Measurements from ENCODE around the gene CHURC1. TPM values are rescaled to one million over a fixed set of nuclear protein-coding genes. Genes with fewer than 3 reads are reported as not detected.

Gene CHURC1
- total and polyA plus RNA-seq, 2 of the 8 experiments (the other 6 are each of a cell fraction or from before 2014, with no cell fraction given), result 50.2 to 59.3 TPM

DNA sequence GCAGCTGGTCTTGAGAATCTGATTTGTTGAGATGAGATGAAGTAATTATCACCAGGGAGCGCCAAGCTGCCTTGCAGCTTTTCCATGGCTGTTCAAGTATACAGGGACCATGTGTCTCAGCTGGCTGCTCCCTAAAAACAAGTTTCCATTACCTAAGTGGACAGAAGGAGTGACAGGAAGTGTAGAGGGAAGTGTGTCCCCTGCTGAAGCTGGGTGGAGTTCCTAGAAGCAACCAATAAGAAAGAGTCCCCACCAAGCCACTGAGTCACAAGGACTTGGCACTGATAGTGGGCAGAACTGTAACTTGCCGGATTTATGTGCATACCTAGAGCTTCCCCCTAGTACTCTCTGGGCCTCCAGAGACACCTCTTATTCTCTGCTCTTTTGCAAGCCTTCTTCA, 29.8 kb downstream of the CHURC1 start:
- Histone ChIP-seq H3K18ac (ENCODE audit: extremely low read depth, low read length) (no peak overlapping the region), H3K14ac (ENCODE audit: insufficient read length) (no peak overlapping the region), H3K23ac (ENCODE audit: insufficient read length) (no peak overlapping the region), H3K23me2 (ENCODE audit: low read depth, low read length) (no peaks in the 10 kb centered on the region), H2BK15ac (ENCODE audit: low read length) (no peak overlapping the region), H2BK12ac (ENCODE audit: low read depth, low read length) (no peak overlapping the region), H3K4me2 (ENCODE audit: insufficient read depth in 1 of 2, low read depth in 2 of 2, low read length in 2 of 2) (no peak overlapping the region), H3K27ac (ENCODE audit: low read depth, low read length) (no peak overlapping the region), H3K4ac (replicated peaks; ENCODE audit: insufficient read length, low read depth, low read length) (no peak overlapping the region), H2BK20ac (ENCODE audit: low read length) (no peak overlapping the region), H3K56ac (replicated peaks; ENCODE audit: insufficient read length, low read depth, low read length) (no peak overlapping the region), H2AK5ac (ENCODE audit: low read depth, low read length) (no peak overlapping the region), H3K27me3 (replicated peaks in 1 of 4; ENCODE audit: control insufficient read depth in 3 of 4, extremely low read depth in 1 of 4, insufficient read depth in 3 of 4, low read length in 3 of 4) (no peaks in the 10 kb centered on the region), H2BK120ac (replicated peaks; ENCODE audit: low read depth, low read length) (no peak overlapping the region), H3K4me3 (ENCODE audit: extremely low read depth in 1 of 4, insufficient read depth in 2 of 4, low read depth in 3 of 4, low read length in 4 of 4) (no peak overlapping the region), H4K91ac (replicated peaks; ENCODE audit: insufficient read length, low read length) (no peak overlapping the region), H3K79me1 (ENCODE audit: low read depth, low read length) (no peaks in the 10 kb centered on the region; the same call in 1 of the 2 replicates), H3K9me3 (ENCODE audit: insufficient read depth in 2 of 2, low read depth in 1 of 2, low read length in 1 of 2) (no peaks in the 10 kb centered on the region), H2AFZ (ENCODE audit: low read length) (no peak overlapping the region), H3K79me2 (ENCODE audit: control insufficient read depth in 1 of 2, insufficient read depth in 2 of 2, low read length in 2 of 2) (no peaks in the 10 kb centered on the region), H3K9ac (replicated peaks in 1 of 4; ENCODE audit: extremely low read depth in 1 of 4, low read depth in 3 of 4, low read length in 3 of 4) (no peak overlapping the region), H4K8ac (ENCODE audit: extremely low read depth, insufficient read depth, low read length) (no peak overlapping the region), H3K36me3 (ENCODE audit: control insufficient read depth in 2 of 4, insufficient read depth in 4 of 4, low read length in 3 of 4) (peaks cover 0 to 21% (median 6%) of the 10 kb centered on the region in 4 experiments; a peak in 4 of 8 replicates), H3K4me1 (replicated peaks in 1 of 4; ENCODE audit: control insufficient read depth in 3 of 4, insufficient read depth in 4 of 4, low read length in 3 of 4) (peaks cover 0 to 8% (median 2%) of the 10 kb centered on the region in 4 experiments; a peak in 4 of 7 replicates), H4K20me1 (replicated peaks in 1 of 2; ENCODE audit: control insufficient read depth in 1 of 2, insufficient read depth in 2 of 2, low read length in 2 of 2) (no peaks in the 10 kb centered on the region), H2BK5ac (ENCODE audit: low read depth, low read length) (no peak overlapping the region), H4K5ac (ENCODE audit: insufficient read length, low read depth, low read length) (no peak overlapping the region)
- no peak for FAIRE-seq
- 97% methylated on average over 2 of the region's 2 CpGs; no CpG with 5 or more reads in 1 of the 2 experiments for WGBS, 2 experiments (ENCODE audit: extremely low coverage in 1 of 2, insufficient coverage in 1 of 2, insufficient read length in 1 of 2, insufficient replicate concordance in 2 of 2, low coverage in 1 of 2, low lambda C conversion rate in 2 of 2, missing lambda C conversion rate in 1 of 2)
- no peak for DNase-seq (ENCODE audit: low read depth in 1 of 2, low spot score in 2 of 2)
- ChIA-PET CTCF (ENCODE audit: partially characterized antibody) (interaction anchor here (0.8 to 1.9 kb wide), 5 partner anchors 9 to 76 kb away, joined by 3 to 7 read pairs (median 4); partner anchors contain the start of gene CHURC1), POLR2A (ENCODE audit: partially characterized antibody) (interaction anchor here (0.6 to 2.2 kb wide), 6 partner anchors 7 to 76 kb away, joined by 3 to 6 read pairs (median 4); partner anchors contain the start of gene CHURC1)
- TF ChIP-seq POLR2AphosphoS5 (IDR thresholded peaks at IDR 0.05; ENCODE audit: low read depth, low read length), result no peak
- no peak for TF ChIP-seq NRF1 (IDR thresholded peaks at IDR 0.05; ENCODE audit: low read depth, low read length)
- TF ChIP-seq, protein P1, sequence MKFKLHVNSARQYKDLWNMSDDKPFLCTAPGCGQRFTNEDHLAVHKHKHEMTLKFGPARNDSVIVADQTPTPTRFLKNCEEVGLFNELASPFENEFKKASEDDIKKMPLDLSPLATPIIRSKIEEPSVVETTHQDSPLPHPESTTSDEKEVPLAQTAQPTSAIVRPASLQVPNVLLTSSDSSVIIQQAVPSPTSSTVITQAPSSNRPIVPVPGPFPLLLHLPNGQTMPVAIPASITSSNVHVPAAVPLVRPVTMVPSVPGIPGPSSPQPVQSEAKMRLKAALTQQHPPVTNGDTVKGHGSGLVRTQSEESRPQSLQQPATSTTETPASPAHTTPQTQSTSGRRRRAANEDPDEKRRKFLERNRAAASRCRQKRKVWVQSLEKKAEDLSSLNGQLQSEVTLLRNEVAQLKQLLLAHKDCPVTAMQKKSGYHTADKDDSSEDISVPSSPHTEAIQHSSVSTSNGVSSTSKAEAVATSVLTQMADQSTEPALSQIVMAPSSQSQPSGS (IDR thresholded peaks at IDR 0.05; ENCODE audit: low read length), result no peak
